Measurements from ENCODE around the gene GPR146.

DNA sequence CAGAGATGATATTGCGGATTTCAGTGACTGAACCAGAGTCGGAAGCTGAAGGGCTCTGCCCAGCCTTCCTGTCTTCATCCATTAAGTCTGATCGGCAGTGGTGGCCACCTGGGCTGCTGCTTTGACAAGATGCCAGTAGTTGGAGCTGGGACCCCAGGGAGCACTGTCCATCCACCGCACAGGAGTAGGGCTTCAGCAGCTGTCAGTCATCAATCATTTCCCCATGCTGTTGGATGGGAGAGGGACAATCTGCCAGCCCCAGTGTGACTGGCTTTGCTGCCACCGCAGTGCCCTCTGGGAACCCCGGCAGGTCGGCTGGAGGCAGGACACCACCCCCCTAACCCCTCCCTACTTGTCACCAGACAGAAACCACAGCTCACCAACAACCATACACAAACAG is 23.0 kb upstream of the GPR146 start:
- TF ChIP-seq, protein P1, sequence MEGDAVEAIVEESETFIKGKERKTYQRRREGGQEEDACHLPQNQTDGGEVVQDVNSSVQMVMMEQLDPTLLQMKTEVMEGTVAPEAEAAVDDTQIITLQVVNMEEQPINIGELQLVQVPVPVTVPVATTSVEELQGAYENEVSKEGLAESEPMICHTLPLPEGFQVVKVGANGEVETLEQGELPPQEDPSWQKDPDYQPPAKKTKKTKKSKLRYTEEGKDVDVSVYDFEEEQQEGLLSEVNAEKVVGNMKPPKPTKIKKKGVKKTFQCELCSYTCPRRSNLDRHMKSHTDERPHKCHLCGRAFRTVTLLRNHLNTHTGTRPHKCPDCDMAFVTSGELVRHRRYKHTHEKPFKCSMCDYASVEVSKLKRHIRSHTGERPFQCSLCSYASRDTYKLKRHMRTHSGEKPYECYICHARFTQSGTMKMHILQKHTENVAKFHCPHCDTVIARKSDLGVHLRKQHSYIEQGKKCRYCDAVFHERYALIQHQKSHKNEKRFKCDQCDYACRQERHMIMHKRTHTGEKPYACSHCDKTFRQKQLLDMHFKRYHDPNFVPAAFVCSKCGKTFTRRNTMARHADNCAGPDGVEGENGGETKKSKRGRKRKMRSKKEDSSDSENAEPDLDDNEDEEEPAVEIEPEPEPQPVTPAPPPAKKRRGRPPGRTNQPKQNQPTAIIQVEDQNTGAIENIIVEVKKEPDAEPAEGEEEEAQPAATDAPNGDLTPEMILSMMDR (conservative IDR thresholded peaks at IDR 0.05; ENCODE audit: low read depth, low read length): no peak
- TF ChIP-seq EZH2 (IDR thresholded peaks at IDR 0.05; ENCODE audit: borderline replicate concordance, low read depth, low read length, poor library complexity, severe bottlenecking): no peak

All from A673 (cell line).